Left colon (tissue), 2 donors: ENCODE data around the gene WDFY1. TPM values are rescaled to one million over a fixed set of nuclear protein-coding genes. Genes with fewer than 3 reads are reported as not detected.

Experiments used
- ATAC-seq: fragments of 200-7000 bp; cut with Tn5 transposase; one replicate; pipeline ENCODE4 v1.9.1; 2020; ENCODE audit warnings: mild to moderate bottlenecking, moderate library complexity
- DNase-seq, 2 donors: peaks; one replicate each; pipeline ENCODE4 v3.0.0-alpha.2; 2020
- intact Hi-C, 2 donors: fragments of 100-400 bp; cut with DNase I in 1 of 2; cut with micrococcal nuclease in 1 of 2; formaldehyde crosslinking; loops; one replicate each; pipeline versions ENCODE4 v1.11.2 to v1.14.0; 2022; cut with DNase I, micrococcal nuclease
- total RNA-seq, 2 donors: library from RNA; stranded (reverse); fragmentation: NEBNext Ultra II Directional; extraction: Animal tissue kit (Norgen Biotek cat#: 25700); gene quantifications; one replicate each; pipeline ENCODE4 v1.2.1, GENCODE V29; 2021
- donor health status: DM: no; HTN: no; CAD: no.
- donor health status: DM: yes; HTN: yes; CAD: no.

The WDFY1 gene
- total RNA-seq, 2 donors from 2014 or later, result 67.7 to 73.4 TPM

DNA sequence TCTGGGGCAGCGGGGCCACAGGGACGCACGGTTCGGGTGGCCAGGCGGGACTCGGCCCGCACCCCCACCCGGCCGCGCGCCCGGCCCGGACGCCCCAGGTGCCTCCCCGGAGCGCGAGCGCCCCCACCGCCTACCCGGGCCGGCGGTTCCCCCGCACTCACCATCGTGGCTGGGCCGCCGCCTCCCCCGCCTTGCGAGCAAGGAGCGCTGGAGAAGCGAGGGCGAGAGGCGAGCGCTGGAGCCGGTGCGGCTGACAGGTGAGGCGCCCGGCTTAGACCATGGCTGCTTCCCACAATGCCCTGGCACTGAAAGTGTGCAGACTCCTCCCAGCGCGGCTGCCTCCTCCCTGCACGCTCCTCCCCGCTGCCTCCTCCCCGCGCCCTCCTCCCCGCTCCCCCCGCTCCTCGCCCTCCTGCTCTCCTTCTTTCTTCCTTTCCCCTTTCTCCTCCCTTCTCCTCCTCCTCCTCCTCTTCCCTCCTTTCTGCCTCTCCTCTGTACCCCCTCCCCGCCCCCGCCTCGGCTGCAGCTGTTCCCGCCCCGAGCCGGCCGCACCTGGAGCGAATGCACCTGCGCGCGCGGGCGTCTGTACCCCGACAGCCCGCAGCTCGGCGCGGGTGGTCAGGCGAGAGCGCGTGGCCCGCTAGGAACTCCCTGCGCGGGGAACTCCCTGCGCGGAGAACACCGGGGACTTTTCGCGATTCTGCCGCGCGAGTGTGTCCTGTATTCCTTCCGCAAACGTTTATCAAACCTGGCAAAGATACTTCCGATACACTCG lies 107.7 kb downstream of the WDFY1 start, which contains the start of gene AP1S3:
Gene AP1S3, minus strand, starts transcription at position 296 of the 775 bp plus-strand sequence. Its CDS starts 132 bp downstream, at position 164.
- intact Hi-C loops, result no loop called here
- ATAC-seq, result peak; percentile 96

DNA sequence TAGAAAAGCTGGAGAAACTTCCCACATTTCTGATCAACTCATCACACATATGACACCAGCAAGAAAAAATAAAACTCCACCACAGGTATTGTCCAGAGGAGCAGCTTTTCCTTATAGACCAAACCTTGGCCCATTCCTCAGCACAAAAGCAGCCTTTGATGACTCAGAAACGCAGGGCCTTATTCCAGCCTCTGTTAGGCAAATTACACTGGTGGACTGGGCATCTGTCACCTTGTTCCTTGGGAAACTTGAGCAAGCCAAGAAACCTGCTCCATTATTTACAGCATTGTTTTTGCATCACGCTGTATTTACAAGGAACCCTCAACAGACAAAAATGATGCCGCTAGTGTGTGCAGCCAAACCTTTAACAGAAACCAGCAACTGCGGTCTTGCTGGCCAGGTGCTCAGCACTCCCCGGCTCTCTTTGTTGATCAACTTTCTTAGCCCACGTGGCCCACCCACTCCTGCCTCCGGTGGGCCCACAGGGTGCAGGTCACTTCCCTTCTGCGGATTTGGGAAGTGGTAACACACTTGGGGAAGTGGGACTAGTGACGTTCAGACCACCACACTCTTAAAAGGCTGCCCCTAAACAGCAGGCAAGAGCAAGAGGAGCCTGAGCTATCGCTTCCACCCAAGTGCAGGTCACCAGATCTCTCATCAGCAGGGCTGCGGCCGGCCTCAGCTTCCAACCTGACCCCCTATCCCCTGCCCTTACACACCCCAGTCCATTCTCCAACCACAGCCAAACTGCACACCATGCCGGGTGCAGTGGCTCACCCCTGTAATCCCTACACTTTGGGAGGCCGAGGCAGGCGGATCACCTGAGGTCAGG lies 109.2 kb downstream of the WDFY1 start:
- DNase-seq (peak in 1 of 2 donors; percentile 31), ATAC-seq (no peak)
- intact Hi-C loops, result no loop called here

More for the DNA sequence above, 107.7 kb downstream of the WDFY1 start, which contains the start of gene AP1S3:
- peak; percentile 86 to 88 for DNase-seq

DNA sequence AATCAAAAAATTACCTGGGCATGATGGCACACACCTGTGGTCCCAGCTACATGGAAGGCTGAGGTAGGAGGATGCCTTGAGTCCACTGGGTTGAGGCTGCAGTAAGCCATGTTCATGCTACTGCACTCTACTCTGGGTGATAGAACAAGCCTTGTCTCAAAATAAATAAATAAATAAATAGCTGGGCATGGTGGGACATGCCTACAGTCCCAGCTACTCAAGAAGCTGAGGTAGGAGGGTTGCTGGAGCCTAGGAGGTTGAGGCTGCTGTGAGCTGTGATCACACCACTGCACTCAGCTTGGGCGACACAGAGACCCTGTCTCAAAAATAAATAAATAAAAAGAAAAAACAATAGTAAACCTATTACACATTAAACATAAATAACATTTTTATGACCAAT lies 110.7 kb downstream of the WDFY1 start:
- no peak for DNase-seq
- intact Hi-C loops, result no loop called here
- ATAC-seq, result no peak

DNA sequence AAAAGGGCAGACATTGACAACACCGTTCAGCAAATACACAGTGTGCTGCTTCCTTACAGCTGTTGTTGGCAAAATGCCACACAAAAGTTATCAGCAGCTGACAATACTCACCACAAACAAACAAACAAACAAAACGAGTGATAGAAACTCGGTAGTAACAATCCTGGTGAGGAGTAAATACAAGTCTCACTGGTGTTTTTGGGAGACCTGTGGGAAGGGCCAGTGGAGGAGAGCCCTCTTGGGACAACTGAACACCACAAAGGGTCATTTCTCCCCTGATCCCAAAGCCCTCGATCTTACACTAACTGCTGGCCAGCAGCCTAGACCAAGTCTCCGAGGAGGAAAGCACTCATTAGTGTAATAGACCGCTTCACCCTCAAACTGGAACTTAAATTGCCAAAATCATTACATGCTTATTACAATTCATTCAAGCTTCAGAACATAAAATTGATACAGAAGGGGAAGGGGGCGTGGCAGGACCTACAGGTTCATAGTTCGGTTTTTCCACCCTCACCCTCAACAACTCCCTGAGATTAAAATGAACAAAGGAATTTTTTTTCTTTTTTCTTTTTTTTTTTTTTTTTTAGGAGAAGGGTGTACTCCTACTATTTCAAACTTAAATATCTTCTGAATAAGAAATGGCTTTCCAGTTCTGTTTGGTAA lies 112.8 kb downstream of the WDFY1 start:
- peak in 1 of 2 donors; percentile 19 for DNase-seq

DNA sequence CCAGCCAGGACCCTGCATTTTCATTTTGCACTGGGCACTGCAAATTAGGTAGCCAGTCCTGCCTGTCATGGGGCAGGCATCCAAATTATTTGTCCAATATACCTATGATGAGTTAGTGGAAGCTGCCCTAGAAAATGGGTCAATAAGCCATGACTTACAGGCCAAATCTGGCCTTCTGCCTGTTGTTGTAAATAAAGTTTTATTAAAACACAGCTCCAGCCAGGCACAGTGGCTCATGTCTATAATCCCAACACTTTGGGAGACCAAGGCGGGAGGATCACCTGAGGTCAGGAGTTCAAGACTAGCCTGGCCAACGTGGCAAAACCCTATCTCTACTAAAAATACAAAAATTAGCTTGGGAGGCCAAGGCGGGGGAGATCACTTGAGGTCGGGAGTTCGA lies 116.0 kb downstream of the WDFY1 start:
- intact Hi-C loops, result no loop called here
- ATAC-seq (no peak), DNase-seq (no peak)

More for the DNA sequence above, 112.8 kb downstream of the WDFY1 start:
- ATAC-seq, result no peak
- intact Hi-C loops, result no loop called here

DNA sequence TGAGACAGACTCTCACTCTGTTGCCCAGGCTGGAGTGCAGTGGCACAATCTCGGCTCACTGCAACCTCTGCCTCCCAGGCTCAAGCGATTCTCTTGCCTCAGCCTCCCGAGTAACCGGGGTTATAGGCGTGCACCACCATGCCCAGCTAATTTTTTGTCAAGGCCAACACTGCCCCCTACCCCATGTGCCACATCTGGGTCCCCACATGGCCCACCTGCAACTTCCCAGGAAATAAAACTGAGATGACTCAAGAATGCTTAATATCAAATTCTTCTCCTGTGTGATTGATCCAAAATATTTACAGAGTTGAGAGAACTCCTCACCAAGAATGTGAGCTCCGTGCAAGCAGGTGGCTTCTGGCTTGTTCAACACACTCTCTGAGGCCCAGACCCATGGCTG lies 116.8 kb downstream of the WDFY1 start:
- intact Hi-C loops, result no loop called here
- ATAC-seq, result no peak
- no peak for DNase-seq

DNA sequence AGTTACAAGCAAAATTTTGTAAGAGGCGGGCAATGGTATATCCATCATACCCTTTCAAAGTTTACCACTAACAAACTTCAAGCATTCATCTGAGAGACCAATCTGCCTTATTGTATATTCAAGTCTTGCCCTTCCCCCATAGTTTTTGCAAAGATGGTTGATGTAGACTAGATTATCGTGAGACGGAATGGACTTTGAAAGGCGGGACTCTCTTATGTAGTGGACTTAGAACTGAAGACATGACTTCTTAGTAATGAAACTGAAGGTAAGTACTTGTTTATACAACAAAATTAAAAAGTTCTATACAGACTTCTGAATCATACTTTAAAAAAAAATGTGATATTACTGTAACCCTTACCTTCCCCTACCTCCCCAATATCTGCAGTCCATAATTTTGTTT lies 118.1 kb downstream of the WDFY1 start:
- intact Hi-C loops, result no loop called here
- DNase-seq (no peak), ATAC-seq (peak; percentile 72)

Other genes with a start within 250 kb of the WDFY1 start
- 10 to 100 TPM in 1 of 2 donors, 1 to 10 TPM in 1; 7.0 to 13.5 TPM for gene AP1S3, start 107.8 kb downstream of the WDFY1 start, total RNA-seq
- 10 to 100 TPM; 28.6 to 35.5 TPM for gene MRPL44, start 12.1 kb upstream of the WDFY1 start, total RNA-seq
- gene SERPINE2, start 94.0 kb upstream of the WDFY1 start, total RNA-seq, result 10 to 100 TPM in 1 of 2 donors, 1 to 10 TPM in 1; 8.8 to 24.8 TPM